Progenitor cell of endocrine pancreas (in vitro differentiated cells): ENCODE results near the gene CAPS. TPM values are rescaled to one million over a fixed set of nuclear protein-coding genes. Genes with fewer than 3 reads are reported as not detected.

Experiments used
- DNase-seq: peaks from one replicate; pipeline ENCODE4 v3.0.0; 2021; ENCODE audit warnings: low spot score; ENCODE audit not compliant: unreplicated experiment
- H3K27ac Mint-ChIP-seq: 2 replicates; pipeline ENCODE4 v1.8.0; 2021; ENCODE audit warnings: mild to moderate bottlenecking, moderate library complexity, mixed read lengths
- H3K27me3 Mint-ChIP-seq: 2 replicates; pipeline ENCODE4 v1.8.0; 2021; ENCODE audit warnings: mixed read lengths
- H3K36me3 Mint-ChIP-seq: 2 replicates; pipeline ENCODE4 v1.8.0; 2022; ENCODE audit warnings: mixed read lengths; ENCODE audit not compliant: insufficient read depth
- H3K4me1 Mint-ChIP-seq: 2 replicates; pipeline ENCODE4 v1.8.0; 2021; ENCODE audit warnings: low read depth, mixed read lengths
- H3K4me3 Mint-ChIP-seq: 2 replicates; pipeline ENCODE4 v1.8.0; 2021; ENCODE audit warnings: low read depth, mild to moderate bottlenecking, moderate library complexity, mixed read lengths
- H3K9me3 Mint-ChIP-seq: 2 replicates; pipeline ENCODE4 v1.8.0; 2021; ENCODE audit warnings: low read depth, mixed read lengths
- CTCF ChIP-seq: fragments of 200-600 bp; sonication (generic); IDR thresholded peaks from one replicate; pipeline ENCODE4 v1.5.0; 2021; ENCODE audit warnings: antibody characterized with exemption, mild to moderate bottlenecking; ENCODE audit not compliant: unreplicated experiment
- total RNA-seq: library from RNA; stranded (reverse); gene quantifications from 2 replicates; pipeline ENCODE4 v1.2.1, GENCODE V29; 2021

The CAPS gene
- total RNA-seq, 1 donor from 2014 or later = 22.5 TPM

- no peak for DNase-seq
- TF ChIP-seq CTCF = no peak
- Mint-ChIP-seq H3K9me3 (no peaks in the 10 kb centered on the region), H3K27me3 (no peaks in the 10 kb centered on the region), H3K27ac (no peak overlapping the region), H3K4me3 (no peak overlapping the region), H3K4me1 (peaks cover 6% of the 10 kb centered on the region), H3K36me3 (peaks cover 11% of the 10 kb centered on the region)
These were observed 20.9 kb downstream of the CAPS start for GRCh38 chr19:5934774-5935472.

GRCh38 chr19:5935473-5936291, 21.6 kb downstream of the CAPS start:
- Mint-ChIP-seq H3K27ac (peak overlapping the region; percentile 49), H3K4me3 (no peak overlapping the region), H3K9me3 (no peaks in the 10 kb centered on the region), H3K36me3 (peaks cover 11% of the 10 kb centered on the region), H3K27me3 (no peaks in the 10 kb centered on the region), H3K4me1 (peaks cover 6% of the 10 kb centered on the region)
- DNase-seq = no peak
- no peak for TF ChIP-seq CTCF

GRCh38 chr19:5936292-5936592, 22.2 kb downstream of the CAPS start:
- no peak overlapping the region for H3K4me3 Mint-ChIP-seq
- H3K4me1 Mint-ChIP-seq = peaks cover 6% of the 10 kb centered on the region
- H3K36me3 Mint-ChIP-seq = peaks cover 11% of the 10 kb centered on the region
- no peaks in the 10 kb centered on the region for H3K27me3 Mint-ChIP-seq
- no peak for DNase-seq
- H3K27ac Mint-ChIP-seq = peak overlapping the region; percentile 49
- no peak for TF ChIP-seq CTCF
- no peaks in the 10 kb centered on the region for H3K9me3 Mint-ChIP-seq

GRCh38 chr19:5937550-5937949, 23.5 kb downstream of the CAPS start:
- no peaks in the 10 kb centered on the region for H3K9me3 Mint-ChIP-seq
- no peaks in the 10 kb centered on the region for H3K27me3 Mint-ChIP-seq
- H3K4me1 Mint-ChIP-seq = peaks cover 11% of the 10 kb centered on the region
- H3K27ac Mint-ChIP-seq = peak overlapping the region; percentile 54
- TF ChIP-seq CTCF = no peak
- peaks cover 11% of the 10 kb centered on the region for H3K36me3 Mint-ChIP-seq
- DNase-seq = no peak
- H3K4me3 Mint-ChIP-seq = no peak overlapping the region

- H3K9me3 Mint-ChIP-seq = no peaks in the 10 kb centered on the region
- H3K27ac Mint-ChIP-seq = no peak overlapping the region
- DNase-seq = no peak
- H3K4me3 Mint-ChIP-seq = no peak overlapping the region
- H3K4me1 Mint-ChIP-seq = peaks cover 11% of the 10 kb centered on the region
- peaks cover 9% of the 10 kb centered on the region for H3K36me3 Mint-ChIP-seq
- no peak for TF ChIP-seq CTCF
- H3K27me3 Mint-ChIP-seq = no peaks in the 10 kb centered on the region
These were observed 26.5 kb downstream of the CAPS start for GRCh38 chr19:5940260-5941208.
